ENCODE results near the gene EIF3M.

Gene EIF3M

GRCh38 chr11:32562839-32563599, 20.6 kb upstream of the EIF3M start:
- TF ChIP-seq CTCF (IDR thresholded peaks at IDR 0.05) (no peak), ZFX (IDR thresholded peaks at IDR 0.05; ENCODE audit: borderline replicate concordance) (no peak)
- H3K27ac ChIP-seq = no peak overlapping the region

- TF ChIP-seq ZFX (IDR thresholded peaks at IDR 0.05; ENCODE audit: borderline replicate concordance) (no peak), CTCF (IDR thresholded peaks at IDR 0.05) (no peak)
- H3K27ac ChIP-seq = no peak overlapping the region
Measured at GRCh38 chr11:32563600-32563959, 20.1 kb upstream of the EIF3M start.

GRCh38 chr11:32566517-32566916, 17.1 kb upstream of the EIF3M start:
- TF ChIP-seq CTCF (IDR thresholded peaks at IDR 0.05) (no peak), ZFX (IDR thresholded peaks at IDR 0.05; ENCODE audit: borderline replicate concordance) (no peak)
- no peak overlapping the region for H3K27ac ChIP-seq

- TF ChIP-seq ZFX (IDR thresholded peaks at IDR 0.05; ENCODE audit: borderline replicate concordance) = no peak
- TF ChIP-seq CTCF (IDR thresholded peaks at IDR 0.05) = no peak
Measured at GRCh38 chr11:32567154-32567553, 16.5 kb upstream of the EIF3M start.

GRCh38 chr11:32569313-32569881, 14.2 kb upstream of the EIF3M start:
- TF ChIP-seq CTCF (IDR thresholded peaks at IDR 0.05) (no peak), ZFX (IDR thresholded peaks at IDR 0.05; ENCODE audit: borderline replicate concordance) (no peak)
- H3K27ac ChIP-seq = no peak overlapping the region

More at GRCh38 chr11:32567154-32567553, 16.5 kb upstream of the EIF3M start:
- no peak overlapping the region for H3K27ac ChIP-seq

GRCh38 chr11:32571039-32571438, 12.6 kb upstream of the EIF3M start:
- TF ChIP-seq CTCF (IDR thresholded peaks at IDR 0.05) (no peak), ZFX (IDR thresholded peaks at IDR 0.05; ENCODE audit: borderline replicate concordance) (no peak)
- H3K27ac ChIP-seq = no peak overlapping the region

- TF ChIP-seq CTCF (IDR thresholded peaks at IDR 0.05) (no peak), ZFX (IDR thresholded peaks at IDR 0.05; ENCODE audit: borderline replicate concordance) (no peak)
- H3K27ac ChIP-seq = no peak overlapping the region
Measured at GRCh38 chr11:32573228-32573627, 10.4 kb upstream of the EIF3M start.
